Sigmoid colon (tissue), 7 donors: Measurements from ENCODE around the gene EIF4H. TPM values are rescaled to one million over a fixed set of nuclear protein-coding genes. Genes with fewer than 3 reads are reported as not detected.
"Not testable (repeated sequence)": the region's sequence is repeated elsewhere in the genome, so short reads cannot be mapped to it uniquely, and the experiment has no call there.

Experiments
- DNase-seq: peaks from one replicate; pipeline ENCODE4 v3.0.0-alpha.2; 2019
- H3K27ac ChIP-seq, 4 donors: fragments of 200-600 bp; sonication (generic); one replicate each; pipeline ENCODE4 v1.5.1; 2016 to 2019; ENCODE audit warnings: mild to moderate bottlenecking in 1 of 4
- H3K27me3 ChIP-seq, 3 donors: fragments of 200-600 bp; sonication (generic); one replicate each; pipeline ENCODE4 v1.5.1; 2019; ENCODE audit warnings: mild to moderate bottlenecking in 1 of 3
- H3K36me3 ChIP-seq, 4 donors: fragments of 200-600 bp; sonication (generic); one replicate each; pipeline ENCODE4 v1.5.1; 2016 to 2019
- H3K4me1 ChIP-seq, 4 donors: fragments of 200-600 bp; sonication (generic); one replicate each; pipeline ENCODE4 v1.5.1; 2017 to 2019
- H3K4me3 ChIP-seq, 4 donors: fragments of 200-600 bp; sonication (generic); one replicate each; pipeline ENCODE4 v1.5.1; 2017 to 2019; ENCODE audit warnings: mild to moderate bottlenecking in 2 of 4, moderate library complexity in 1 of 4
- H3K9me3 ChIP-seq, 4 donors: fragments of 200-600 bp in 3 of 4; sonication (generic) in 3 of 4; one replicate each; pipeline versions ENCODE4 v1.5.1 to v1.6.1; 2013 to 2019
- EP300 ChIP-seq, 4 donors: sonication (generic); formaldehyde crosslinking; IDR thresholded peaks; one replicate each; pipeline ENCODE4 v1.6.1; 2017; ENCODE audit warnings: antibody characterized with exemption in 4 of 4
- POLR2A ChIP-seq, 2 donors: fragments of 450-650 bp; IDR thresholded peaks; one replicate each; pipeline ENCODE4 v1.6.1; 2016; ENCODE audit warnings: antibody characterized with exemption in 2 of 2, mild to moderate bottlenecking in 2 of 2, moderate library complexity in 2 of 2
- POLR2AphosphoS5 ChIP-seq, 4 donors: sonication (generic); formaldehyde crosslinking; IDR thresholded peaks; one replicate each; pipeline ENCODE4 v1.6.1; 2017; ENCODE audit warnings: antibody characterized with exemption in 4 of 4
- WGBS, 2 donors: extraction: QIAGEN DNeasy Blood & Tissue Kit; methylation state at CpG; one replicate each; pipeline ENCODE4 v1.1.7; 2013; 5-methylcytosine and 5-hydroxymethylcytosine counted together
- intact Hi-C: fragments of 100-400 bp; cut with DNase I; formaldehyde crosslinking; loops from one replicate; pipeline ENCODE4 v1.15.1; 2023
- polyA plus RNA-seq, 3 donors: library from polyadenylated mRNA; stranded (reverse); fragments of 200-250 nt; gene quantifications; one replicate each; pipeline ENCODE4 v1.2.3, GENCODE V29; 2013
- total RNA-seq, 4 donors: library from RNA; depleted of rRNA; stranded (reverse); fragments of >200 nt; gene quantifications; one replicate each; pipeline ENCODE4 v1.1.0, GENCODE V29; 2016
- TF ChIP-seq, protein P1 (sequence below), 4 experiments: fragments of 450-650 bp in 3 of 4; fragments of 200-600 bp in 1 of 4; IDR thresholded peaks; one replicate each; pipeline ENCODE4 v1.5.1; 2016 to 2019; ENCODE audit warnings: antibody characterized with exemption in 4 of 4, mild to moderate bottlenecking in 3 of 4, moderate library complexity in 2 of 4
- donor health status: healthy with polysubstance abuse.
- donor health status: Bipolar disorder and iron deficiency.
- donor health status: healthy.

EIF4H gene
- total and polyA plus RNA-seq, 7 donors, result 196 to 274 (median 224) TPM

- Histone ChIP-seq H3K27ac (no peak overlapping the region), H3K9me3 (no peaks in the 10 kb centered on the region), H3K36me3 (peaks cover 3 to 29% (median 12%) of the 10 kb centered on the region in 4 donors), H3K4me3 (no peak overlapping the region), H3K4me1 (no peaks in the 10 kb centered on the region), H3K27me3 (no peaks in the 10 kb centered on the region)
- DNase-seq, result no peak
- TF ChIP-seq EP300 (IDR thresholded peaks at IDR 0.05) (no peak), POLR2A (IDR thresholded peaks at IDR 0.05) (no peak), POLR2AphosphoS5 (IDR thresholded peaks at IDR 0.05) (no peak)
- TF ChIP-seq, protein P1, sequence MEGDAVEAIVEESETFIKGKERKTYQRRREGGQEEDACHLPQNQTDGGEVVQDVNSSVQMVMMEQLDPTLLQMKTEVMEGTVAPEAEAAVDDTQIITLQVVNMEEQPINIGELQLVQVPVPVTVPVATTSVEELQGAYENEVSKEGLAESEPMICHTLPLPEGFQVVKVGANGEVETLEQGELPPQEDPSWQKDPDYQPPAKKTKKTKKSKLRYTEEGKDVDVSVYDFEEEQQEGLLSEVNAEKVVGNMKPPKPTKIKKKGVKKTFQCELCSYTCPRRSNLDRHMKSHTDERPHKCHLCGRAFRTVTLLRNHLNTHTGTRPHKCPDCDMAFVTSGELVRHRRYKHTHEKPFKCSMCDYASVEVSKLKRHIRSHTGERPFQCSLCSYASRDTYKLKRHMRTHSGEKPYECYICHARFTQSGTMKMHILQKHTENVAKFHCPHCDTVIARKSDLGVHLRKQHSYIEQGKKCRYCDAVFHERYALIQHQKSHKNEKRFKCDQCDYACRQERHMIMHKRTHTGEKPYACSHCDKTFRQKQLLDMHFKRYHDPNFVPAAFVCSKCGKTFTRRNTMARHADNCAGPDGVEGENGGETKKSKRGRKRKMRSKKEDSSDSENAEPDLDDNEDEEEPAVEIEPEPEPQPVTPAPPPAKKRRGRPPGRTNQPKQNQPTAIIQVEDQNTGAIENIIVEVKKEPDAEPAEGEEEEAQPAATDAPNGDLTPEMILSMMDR (IDR thresholded peaks at IDR 0.05), result no peak
- WGBS, 2 donors, result 80 to 91% methylated on average over 19 of the region's 19 CpGs
- intact Hi-C loops, result no loop called here
These were observed 25.6 kb downstream of the EIF4H start for GRCh38 chr7:74199551-74200355.

GRCh38 chr7:74202841-74203556 is 28.8 kb downstream of the EIF4H start:
- peak; percentile 61 for DNase-seq
- no peaks in the 10 kb centered on the region for H3K27me3 ChIP-seq
- no peak overlapping the region for H3K27ac ChIP-seq
- intact Hi-C loops, result no loop called here
- H3K36me3 ChIP-seq, result peaks cover 0 to 1% (median 0%) of the 10 kb centered on the region in 4 donors
- no peak overlapping the region for H3K4me3 ChIP-seq
- peaks cover 0 to 5% (median 2%) of the 10 kb centered on the region in 4 donors for H3K4me1 ChIP-seq
- no peaks in the 10 kb centered on the region for H3K9me3 ChIP-seq
- no peak for TF ChIP-seq POLR2A (IDR thresholded peaks at IDR 0.05)
- no peak for TF ChIP-seq POLR2AphosphoS5 (IDR thresholded peaks at IDR 0.05)
- TF ChIP-seq EP300 (IDR thresholded peaks at IDR 0.05), result no peak
- TF ChIP-seq, protein P1 (IDR thresholded peaks at IDR 0.05), result peak in 3 of 4 experiments; percentile 21 to 36 (median 31)
- 11 to 38% methylated on average over 12 of the region's 12 CpGs for WGBS, 2 donors

DNA sequence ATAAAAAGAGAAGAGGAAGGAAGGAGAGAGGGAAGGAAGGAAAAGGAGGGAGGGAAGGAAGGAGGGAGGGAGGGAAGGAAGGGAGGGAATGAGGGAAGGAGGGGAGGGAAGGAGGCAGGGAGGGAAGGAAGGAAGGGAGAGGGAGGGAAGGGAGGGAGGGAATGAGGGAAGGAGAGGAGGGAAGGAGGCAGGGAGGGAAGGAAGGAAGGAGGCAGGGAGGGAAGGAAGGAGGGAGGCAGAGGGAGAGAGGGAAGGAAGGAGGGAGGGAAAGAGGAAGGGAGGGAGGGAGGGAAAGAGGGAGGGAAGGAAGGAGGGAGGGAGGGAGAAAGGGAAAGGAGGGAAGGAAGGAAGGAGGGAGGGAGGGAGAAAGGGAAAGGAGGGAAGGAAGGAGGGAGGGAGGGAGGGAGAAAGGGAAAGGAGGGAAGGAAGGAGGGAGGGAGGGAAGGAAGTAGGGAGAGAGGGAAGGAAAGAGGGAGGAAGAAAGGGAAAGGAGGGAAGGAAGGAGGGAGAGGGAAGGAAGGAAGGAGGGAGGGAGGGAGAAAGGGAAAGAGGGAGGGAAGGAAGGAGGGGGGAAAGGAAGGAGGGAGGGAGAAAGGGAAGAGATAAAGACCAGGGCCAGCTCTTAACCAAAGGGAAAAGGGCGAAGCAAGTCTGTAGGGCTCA is 29.9 kb downstream of the EIF4H start:
- H3K4me1 ChIP-seq, result peaks cover 0 to 6% (median 2%) of the 10 kb centered on the region in 4 donors
- no peak for TF ChIP-seq EP300 (IDR thresholded peaks at IDR 0.05)
- TF ChIP-seq, protein P1 (IDR thresholded peaks at IDR 0.05), result no peak
- TF ChIP-seq POLR2AphosphoS5 (IDR thresholded peaks at IDR 0.05), result no peak
- TF ChIP-seq POLR2A (IDR thresholded peaks at IDR 0.05), result no peak
- H3K27me3 ChIP-seq, result no peaks in the 10 kb centered on the region
- H3K9me3 ChIP-seq, result no peaks in the 10 kb centered on the region
- no peaks in the 10 kb centered on the region for H3K36me3 ChIP-seq
- intact Hi-C loops, result loop anchor here (2.0 kb wide), 1 partner anchor 191 kb away; no protein-coding TSS in a partner anchor
- no peak overlapping the region for H3K4me3 ChIP-seq
- peak; percentile 1 for DNase-seq
- WGBS, 2 donors, result 50 to 84% methylated on average over 1 of the region's 1 CpG
- H3K27ac ChIP-seq, result no peak overlapping the region

GRCh38 chr7:74206052-74206451 is 31.9 kb downstream of the EIF4H start:
- H3K27ac ChIP-seq, DNase-seq, H3K36me3 ChIP-seq, H3K27me3 ChIP-seq, H3K9me3 ChIP-seq, H3K4me3 ChIP-seq: not testable (repeated sequence)
- intact Hi-C loops, result loop anchor here (1.0 kb wide), 1 partner anchor 195 kb away; no protein-coding TSS in a partner anchor
- peaks cover 0 to 17% (median 14%) of the 10 kb centered on the region in 4 donors for H3K4me1 ChIP-seq
- WGBS, 2 donors, result 29 to 74% methylated on average over 10 of the region's 10 CpGs
